ENCODE measurements around the gene OXER1. TPM values are rescaled to one million over a fixed set of nuclear protein-coding genes. Genes with fewer than 3 reads are reported as not detected.
"Not testable (repeated sequence)": the region's sequence is repeated elsewhere in the genome, so short reads cannot be mapped to it uniquely, and the experiment has no call there.

OXER1 gene
- total RNA-seq, 1 experiment from 2014 or later: not detected

GRCh38 chr2:42736598-42737322 is 27.2 kb downstream of the OXER1 start:
- Histone ChIP-seq H3K27ac (ENCODE audit: low read length) (no peak overlapping the region), H3K9me2 (replicated peaks; ENCODE audit: low read length) (no peaks in the 10 kb centered on the region), H2AFZ (ENCODE audit: low read length) (no peak overlapping the region), H3K36me3 (ENCODE audit: low read depth, low read length) (no peaks in the 10 kb centered on the region; the same call in 1 of the 2 replicates), H3K4me1 (ENCODE audit: insufficient read depth, low read length) (no peaks in the 10 kb centered on the region), H3K9ac (ENCODE audit: low read length) (no peak overlapping the region), H4K20me1 (ENCODE audit: low read length) (no peaks in the 10 kb centered on the region), H3K4me2 (ENCODE audit: low read length) (no peak overlapping the region), H3K9me3 (ENCODE audit: low read length) (no peaks in the 10 kb centered on the region), H3K79me2 (ENCODE audit: low read length) (no peaks in the 10 kb centered on the region), H3K4me3 (ENCODE audit: low read length) (no peak overlapping the region), H3F3A (ENCODE audit: low read length, unreplicated experiment) (no peaks in the 10 kb centered on the region), H3K27me3 (ENCODE audit: low read length) (no peaks in the 10 kb centered on the region)
- TF ChIP-seq EZH2 (IDR thresholded peaks at IDR 0.05; ENCODE audit: low read length, unreplicated experiment) (no peak), EZH2phosphoT487 (IDR thresholded peaks at IDR 0.05; ENCODE audit: borderline replicate concordance, low read length) (no peak), CTCF (conservative IDR thresholded peaks at IDR 0.05; ENCODE audit: low read depth, low read length) (no peak)
- CTCF ChIA-PET: no interaction called here
- DNase-seq (no peak), ATAC-seq (no peak)
- intact Hi-C loops (cut with micrococcal nuclease): no loop called here
- POLR2A ChIA-PET (ENCODE audit: unreplicated experiment): no interaction called here
- no TSS peak for BruUV-seq (replicated peaks)

- TF ChIP-seq CTCF (conservative IDR thresholded peaks at IDR 0.05; ENCODE audit: low read depth, low read length) (no peak), EZH2phosphoT487 (IDR thresholded peaks at IDR 0.05; ENCODE audit: borderline replicate concordance, low read length) (no peak), EZH2 (IDR thresholded peaks at IDR 0.05; ENCODE audit: low read length, unreplicated experiment) (no peak)
- Histone ChIP-seq H3K9me2 (replicated peaks; ENCODE audit: low read length) (no peaks in the 10 kb centered on the region), H3K4me1 (ENCODE audit: insufficient read depth, low read length) (no peaks in the 10 kb centered on the region), H3K27me3 (ENCODE audit: low read length) (no peaks in the 10 kb centered on the region), H4K20me1 (ENCODE audit: low read length) (no peaks in the 10 kb centered on the region), H3K36me3 (ENCODE audit: low read depth, low read length) (no peaks in the 10 kb centered on the region; the same call in 1 of the 2 replicates), H3K79me2 (ENCODE audit: low read length) (no peaks in the 10 kb centered on the region), H2AFZ (ENCODE audit: low read length) (no peak overlapping the region), H3K4me2 (ENCODE audit: low read length) (no peak overlapping the region), H3K4me3 (ENCODE audit: low read length) (no peak overlapping the region), H3K9ac (ENCODE audit: low read length) (no peak overlapping the region), H3F3A (ENCODE audit: low read length, unreplicated experiment) (no peaks in the 10 kb centered on the region), H3K9me3 (ENCODE audit: low read length) (no peaks in the 10 kb centered on the region), H3K27ac (ENCODE audit: low read length) (no peak overlapping the region)
- BruUV-seq (replicated peaks): no TSS peak
- CTCF ChIA-PET: no interaction called here
- POLR2A ChIA-PET (ENCODE audit: unreplicated experiment): no interaction called here
- DNase-seq (no peak), ATAC-seq (no peak)
- intact Hi-C loops (cut with micrococcal nuclease): no loop called here
Observed at GRCh38 chr2:42733852-42734251, 30.1 kb downstream of the OXER1 start.

- H4K20me1 ChIP-seq (ENCODE audit: low read length); H3K4me2 ChIP-seq (ENCODE audit: low read length); BruUV-seq (replicated peaks); H3K9me3 ChIP-seq (ENCODE audit: low read length); H3K27me3 ChIP-seq (ENCODE audit: low read length); H3K27ac ChIP-seq (ENCODE audit: low read length); H3K4me3 ChIP-seq (ENCODE audit: low read length); POLR2A ChIA-PET (ENCODE audit: unreplicated experiment); H3K36me3 ChIP-seq (ENCODE audit: low read depth, low read length); H3K9me2 ChIP-seq (replicated peaks; ENCODE audit: low read length); intact Hi-C loops (cut with micrococcal nuclease); CTCF ChIA-PET; DNase-seq; H3F3A ChIP-seq (ENCODE audit: low read length, unreplicated experiment); ATAC-seq; H3K79me2 ChIP-seq (ENCODE audit: low read length); H3K9ac ChIP-seq (ENCODE audit: low read length); H3K4me1 ChIP-seq (ENCODE audit: insufficient read depth, low read length); H2AFZ ChIP-seq (ENCODE audit: low read length): not testable (repeated sequence)
Observed at GRCh38 chr2:42731316-42731715, 32.6 kb downstream of the OXER1 start.
